Natural killer cell (primary cell): ENCODE results near the gene METTL3. TPM values are rescaled to one million over a fixed set of nuclear protein-coding genes. Genes with fewer than 3 reads are reported as not detected.

ENCODE experiments used
- ATAC-seq, 3 donors: fragments of 150-1000 bp in 2 of 3; fragments of 200-7000 bp in 1 of 3; cut with Tn5 transposase; 1 replicate in 1 of 3; 2 replicates in 2 of 3; pipeline ENCODE4 v1.10.0; 2021; ENCODE audit warnings: mild to moderate bottlenecking in 2 of 3, moderate library complexity in 2 of 3
- DNase-seq, 2 donors: peaks; one replicate each; pipeline versions ENCODE4 v3.0.0 to v3.0.0-alpha.2; 2013 to 2021; ENCODE audit warnings: mixed read lengths in 1 of 2
- H3K27ac ChIP-seq: one replicate; pipeline ENCODE4 v1.5.1; 2013; ENCODE audit warnings: mild to moderate bottlenecking, low read length
- H3K27me3 ChIP-seq: one replicate; pipeline ENCODE4 v1.6.1; 2013; ENCODE audit warnings: low read length; ENCODE audit not compliant: control insufficient read depth, insufficient read depth
- H3K36me3 ChIP-seq: one replicate; pipeline ENCODE4 v1.6.1; 2013; ENCODE audit warnings: low read length; ENCODE audit not compliant: control insufficient read depth, insufficient read depth
- H3K4me1 ChIP-seq: one replicate; pipeline ENCODE4 v1.6.1; 2013; ENCODE audit warnings: low read length; ENCODE audit not compliant: control insufficient read depth, insufficient read depth
- H3K4me3 ChIP-seq: one replicate; pipeline ENCODE4 v1.5.1; 2013; ENCODE audit warnings: low read length
- H3K9me3 ChIP-seq: one replicate; pipeline ENCODE4 v1.6.1; 2013; ENCODE audit warnings: low read length; ENCODE audit not compliant: control insufficient read depth, insufficient read depth
- H3K27ac Mint-ChIP-seq, 2 donors: one replicate each; pipeline ENCODE4 v1.8.0; 2022; ENCODE audit warnings: mild to moderate bottlenecking in 2 of 2, mixed read lengths in 2 of 2, moderate library complexity in 1 of 2
- H3K27me3 Mint-ChIP-seq, 2 donors: one replicate each; pipeline ENCODE4 v1.8.0; 2022; ENCODE audit warnings: low read depth in 2 of 2, mixed read lengths in 2 of 2
- H3K36me3 Mint-ChIP-seq: one replicate; pipeline ENCODE4 v1.8.0; 2022; ENCODE audit warnings: mixed read lengths
- H3K4me1 Mint-ChIP-seq, 2 donors: one replicate each; pipeline ENCODE4 v1.8.0; 2022; ENCODE audit warnings: mixed read lengths in 2 of 2
- H3K4me3 Mint-ChIP-seq: one replicate; pipeline ENCODE4 v1.8.0; 2022; ENCODE audit warnings: mild to moderate bottlenecking, moderate library complexity, mixed read lengths
- H3K9me3 Mint-ChIP-seq, 2 donors: one replicate each; pipeline ENCODE4 v1.8.0; 2022; ENCODE audit warnings: mixed read lengths in 2 of 2
- WGBS: methylation state at CpG from one replicate; pipeline ENCODE4 v1.1.7; 2013; ENCODE audit warnings: missing lambda C conversion rate; ENCODE audit not compliant: insufficient coverage; 5-methylcytosine and 5-hydroxymethylcytosine counted together
- intact Hi-C: fragments of 100-400 bp; cut with micrococcal nuclease; formaldehyde crosslinking; loops from one replicate; pipeline ENCODE4 v1.14.2; 2022
- total RNA-seq, 4 donors: library from RNA; stranded (reverse); fragments of 120-200 nt in 1 of 4; gene quantifications; one replicate each; pipeline versions ENCODE4 v1.2.3 to v1.2.4, GENCODE V29; 2013 to 2022
- TF ChIP-seq, protein P1 (sequence below): fragments of 200-600 bp; IDR thresholded peaks from one replicate; pipeline ENCODE4 v1.8.0; 2022; ENCODE audit warnings: antibody characterized with exemption

METTL3 gene
- total RNA-seq, 3 donors from 2014 or later (not counting 1 experiment from before 2014, with no cell fraction given) = 63.3 to 72.5 (median 68.3) TPM

DNA sequence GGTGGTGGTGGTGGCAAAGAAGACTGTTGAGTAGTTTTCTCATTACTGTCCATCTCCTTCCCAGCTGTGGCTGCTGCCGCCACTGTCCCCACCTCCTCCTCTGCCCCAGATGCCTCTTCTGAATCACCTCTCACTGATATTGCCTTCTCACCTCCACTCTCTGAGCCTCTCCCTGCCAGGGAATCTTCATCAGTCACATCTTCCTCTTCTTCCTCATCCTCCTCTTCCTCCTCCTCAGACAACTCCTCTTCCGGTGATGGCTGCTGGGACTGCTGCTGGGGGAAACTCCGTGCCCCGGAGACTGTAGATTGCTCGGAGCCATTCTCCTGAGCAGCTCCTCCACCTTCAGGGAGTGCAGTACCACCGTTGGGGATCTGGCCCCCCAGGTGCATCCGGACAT, 12.1 kb upstream of the METTL3 start:
- ATAC-seq (no peak), DNase-seq (no peak)
- Histone ChIP-seq H3K36me3 (no peaks in the 10 kb centered on the region), H3K27ac (no peak overlapping the region), H3K4me1 (peaks cover 19% of the 10 kb centered on the region), H3K4me3 (no peak overlapping the region), H3K27me3 (no peaks in the 10 kb centered on the region), H3K9me3 (no peaks in the 10 kb centered on the region)
- WGBS = 78% methylated on average over 7 of the region's 7 CpGs
- intact Hi-C loops = no loop called here
- Mint-ChIP-seq H3K9me3 (no peaks in the 10 kb centered on the region), H3K27me3 (peaks cover 0 to 5% of the 10 kb centered on the region in 2 donors), H3K4me3 (no peak overlapping the region), H3K27ac (no peak overlapping the region), H3K4me1 (peaks cover 13 to 19% of the 10 kb centered on the region in 2 donors), H3K36me3 (no peaks in the 10 kb centered on the region)
- TF ChIP-seq, protein P1, sequence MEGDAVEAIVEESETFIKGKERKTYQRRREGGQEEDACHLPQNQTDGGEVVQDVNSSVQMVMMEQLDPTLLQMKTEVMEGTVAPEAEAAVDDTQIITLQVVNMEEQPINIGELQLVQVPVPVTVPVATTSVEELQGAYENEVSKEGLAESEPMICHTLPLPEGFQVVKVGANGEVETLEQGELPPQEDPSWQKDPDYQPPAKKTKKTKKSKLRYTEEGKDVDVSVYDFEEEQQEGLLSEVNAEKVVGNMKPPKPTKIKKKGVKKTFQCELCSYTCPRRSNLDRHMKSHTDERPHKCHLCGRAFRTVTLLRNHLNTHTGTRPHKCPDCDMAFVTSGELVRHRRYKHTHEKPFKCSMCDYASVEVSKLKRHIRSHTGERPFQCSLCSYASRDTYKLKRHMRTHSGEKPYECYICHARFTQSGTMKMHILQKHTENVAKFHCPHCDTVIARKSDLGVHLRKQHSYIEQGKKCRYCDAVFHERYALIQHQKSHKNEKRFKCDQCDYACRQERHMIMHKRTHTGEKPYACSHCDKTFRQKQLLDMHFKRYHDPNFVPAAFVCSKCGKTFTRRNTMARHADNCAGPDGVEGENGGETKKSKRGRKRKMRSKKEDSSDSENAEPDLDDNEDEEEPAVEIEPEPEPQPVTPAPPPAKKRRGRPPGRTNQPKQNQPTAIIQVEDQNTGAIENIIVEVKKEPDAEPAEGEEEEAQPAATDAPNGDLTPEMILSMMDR = no peak

DNA sequence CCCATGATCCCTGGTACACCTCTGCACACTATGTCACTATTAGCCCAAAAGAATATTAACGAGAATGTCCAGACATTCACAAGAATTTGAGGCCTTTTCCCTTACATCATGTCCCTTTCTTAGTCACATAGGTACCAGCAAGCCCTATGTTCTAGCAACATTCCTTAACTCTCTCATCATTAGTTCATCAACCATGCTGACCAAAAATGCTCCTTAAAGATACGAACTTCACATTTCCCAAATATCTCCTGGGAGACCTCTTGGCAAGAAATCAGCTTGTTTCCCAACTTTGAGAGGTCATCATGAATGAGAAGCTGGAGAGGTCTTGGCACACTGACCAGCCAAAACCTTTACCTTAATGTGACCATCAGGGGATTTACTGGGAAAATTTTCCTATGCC, 10.4 kb upstream of the METTL3 start:
- WGBS = 90% methylated on average over 2 of the region's 2 CpGs
- TF ChIP-seq, protein P1 = no peak
- Mint-ChIP-seq H3K4me1 (peaks cover 5 to 9% of the 10 kb centered on the region in 2 donors), H3K4me3 (no peak overlapping the region), H3K36me3 (no peaks in the 10 kb centered on the region), H3K27ac (no peak overlapping the region), H3K9me3 (no peaks in the 10 kb centered on the region), H3K27me3 (peaks cover 0 to 5% of the 10 kb centered on the region in 2 donors)
- H3K9me3 ChIP-seq = no peaks in the 10 kb centered on the region
- no peak for DNase-seq
- H3K4me1 ChIP-seq = peaks cover 12% of the 10 kb centered on the region
- H3K27ac ChIP-seq = no peak overlapping the region
- H3K36me3 ChIP-seq = no peaks in the 10 kb centered on the region
- H3K27me3 ChIP-seq = no peaks in the 10 kb centered on the region
- intact Hi-C loops = no loop called here
- no peak for ATAC-seq
- H3K4me3 ChIP-seq = no peak overlapping the region

DNA sequence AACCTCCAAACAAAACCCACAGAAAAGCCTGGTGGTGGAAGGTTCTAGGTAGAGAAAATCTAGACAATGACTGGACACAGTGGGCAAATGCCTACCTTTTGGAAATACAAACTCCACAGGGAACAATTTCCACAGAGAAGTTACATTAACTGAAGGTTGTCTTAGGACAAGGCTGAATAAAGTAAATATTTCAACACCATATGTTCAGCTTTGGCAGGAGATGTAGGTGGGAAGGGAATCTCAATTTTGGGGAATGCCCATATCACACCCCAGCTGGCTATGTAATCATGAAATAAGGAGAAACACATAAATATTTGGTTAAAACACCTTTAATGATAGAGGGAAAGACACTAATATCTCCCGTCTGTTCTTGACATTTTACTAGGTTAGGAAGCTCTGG, 9.6 kb upstream of the METTL3 start:
- Histone ChIP-seq H3K27me3 (no peaks in the 10 kb centered on the region), H3K4me3 (no peak overlapping the region), H3K27ac (no peak overlapping the region), H3K36me3 (no peaks in the 10 kb centered on the region), H3K9me3 (no peaks in the 10 kb centered on the region), H3K4me1 (peaks cover 5% of the 10 kb centered on the region)
- Mint-ChIP-seq H3K4me1 (peaks cover 5% of the 10 kb centered on the region in 2 donors), H3K27me3 (peaks cover 0 to 5% of the 10 kb centered on the region in 2 donors), H3K4me3 (no peak overlapping the region), H3K36me3 (no peaks in the 10 kb centered on the region), H3K27ac (no peak overlapping the region), H3K9me3 (no peaks in the 10 kb centered on the region)
- DNase-seq (no peak), ATAC-seq (no peak)
- intact Hi-C loops = no loop called here
- 100% methylated on average over 1 of the region's 1 CpG for WGBS
- TF ChIP-seq, protein P1 = no peak

DNA sequence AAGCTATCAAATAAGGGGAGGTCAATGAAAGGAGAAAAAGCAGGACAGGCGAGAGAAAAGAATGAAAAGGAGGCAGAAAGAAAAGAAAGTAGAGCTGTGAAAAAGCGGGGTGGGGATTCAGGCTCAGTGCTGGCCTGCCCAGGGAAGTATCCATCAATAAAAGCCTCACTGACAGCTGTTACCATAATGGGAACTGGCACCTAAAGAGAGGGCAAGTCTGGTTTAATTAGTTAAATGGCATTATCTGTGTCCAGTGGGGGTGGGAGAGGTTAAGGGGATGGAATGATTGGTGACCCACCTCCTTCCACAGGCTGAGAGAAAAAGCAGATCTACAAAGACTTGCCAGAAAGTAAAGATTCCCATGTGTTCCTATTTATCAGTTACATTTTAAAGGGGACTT, 7.6 kb upstream of the METTL3 start:
- TF ChIP-seq, protein P1 = no peak
- ATAC-seq (no peak), DNase-seq (no peak)
- H3K4me1 Mint-ChIP-seq = no peaks in the 10 kb centered on the region
- H3K9me3 Mint-ChIP-seq = no peaks in the 10 kb centered on the region
- no peak overlapping the region for H3K4me3 Mint-ChIP-seq
- H3K9me3 ChIP-seq = no peaks in the 10 kb centered on the region
- intact Hi-C loops = no loop called here
- H3K36me3 Mint-ChIP-seq = no peaks in the 10 kb centered on the region
- no peaks in the 10 kb centered on the region for H3K4me1 ChIP-seq
- no peak overlapping the region for H3K4me3 ChIP-seq
- peaks cover 0 to 5% of the 10 kb centered on the region in 2 donors for H3K27me3 Mint-ChIP-seq
- no peak overlapping the region for H3K27ac Mint-ChIP-seq
- H3K27me3 ChIP-seq = no peaks in the 10 kb centered on the region
- no peaks in the 10 kb centered on the region for H3K36me3 ChIP-seq
- H3K27ac ChIP-seq = no peak overlapping the region
- WGBS = 91% methylated on average over 2 of the region's 2 CpGs
